OCI-LY1 (cell line): ENCODE measurements around the gene CYBB.
A peak's percentile ranks its signal among the peaks of the same experiment; 100 is the strongest.

Source experiments
- H2AFZ ChIP-seq: fragments of 200-600 bp; sonication (generic), shearing (Covaris generic); 2 replicates; pipeline ENCODE4 v1.6.0; 2014; ENCODE audit warnings: antibody characterized with exemption, mild to moderate bottlenecking, low read length
- H3F3A ChIP-seq: fragments of 200-600 bp; sonication (generic), shearing (Covaris generic); 2 replicates; pipeline ENCODE4 v1.6.0; 2014; ENCODE audit warnings: mild to moderate bottlenecking, antibody characterized with exemption, low read length, moderate library complexity; ENCODE audit not compliant: insufficient read depth
- H3K27ac ChIP-seq: fragments of 200-600 bp; sonication (generic); 2 replicates; pipeline ENCODE4 v1.5.1; 2014; ENCODE audit warnings: low read length, mixed run types, mild to moderate bottlenecking, low read depth; ENCODE audit not compliant: poor library complexity, severe bottlenecking
- H3K27me3 ChIP-seq: fragments of 200-600 bp; sonication (generic); 2 replicates; pipeline ENCODE4 v1.6.0; 2014; ENCODE audit warnings: antibody characterized with exemption, mild to moderate bottlenecking, low read length, moderate library complexity; ENCODE audit not compliant: insufficient read depth
- H3K36me3 ChIP-seq: fragments of 200-600 bp; sonication (generic); 2 replicates; pipeline ENCODE4 v1.6.1; 2014; ENCODE audit warnings: mild to moderate bottlenecking, antibody characterized with exemption, low read length, moderate library complexity, mixed read lengths; ENCODE audit not compliant: insufficient read depth
- H3K4me1 ChIP-seq: fragments of 200-600 bp; sonication (generic); 2 replicates; pipeline ENCODE4 v1.5.1; 2014; ENCODE audit warnings: mild to moderate bottlenecking, low read length, moderate library complexity; ENCODE audit not compliant: insufficient read depth, severe bottlenecking
- H3K4me2 ChIP-seq: fragments of 200-600 bp; sonication (generic), shearing (Covaris generic); 2 replicates; pipeline ENCODE4 v1.6.1; 2014; ENCODE audit warnings: low read length
- H3K4me3 ChIP-seq: fragments of 200-600 bp; sonication (generic); 2 replicates; pipeline ENCODE4 v1.5.1; 2014; ENCODE audit warnings: low read length, low read depth, mild to moderate bottlenecking, mixed read lengths; ENCODE audit not compliant: poor library complexity, severe bottlenecking
- H3K79me2 ChIP-seq: fragments of 200-600 bp; shearing (Covaris generic); 2 replicates; pipeline ENCODE4 v1.6.1; 2016; ENCODE audit warnings: mixed run types, low read length, mixed read lengths; ENCODE audit not compliant: insufficient read depth
- H3K9ac ChIP-seq: fragments of 200-600 bp; sonication (generic), shearing (Covaris generic); 2 replicates; pipeline ENCODE4 v1.6.1; 2014; ENCODE audit warnings: mild to moderate bottlenecking, low read length, mixed read lengths
- H3K9me2 ChIP-seq: fragments of 200-600 bp; sonication (generic), shearing (Covaris generic); 2 replicates; pipeline ENCODE4 v1.6.1; 2014; ENCODE audit warnings: low read depth, mild to moderate bottlenecking, low read length, mixed read lengths
- H3K9me3 ChIP-seq: fragments of 200-600 bp; shearing (Covaris generic); 2 replicates; pipeline ENCODE4 v1.6.1; 2014; ENCODE audit warnings: low read length, mixed read lengths
- H4K20me1 ChIP-seq: fragments of 200-600 bp; sonication (generic), shearing (Covaris generic); 2 replicates; pipeline ENCODE4 v1.6.0; 2016; ENCODE audit warnings: mild to moderate bottlenecking, low read length; ENCODE audit not compliant: insufficient read depth
- EZH2 ChIP-seq: fragments of 200-600 bp; sonication (generic), shearing (Covaris generic); IDR thresholded peaks from 2 replicates; pipeline ENCODE4 v1.8.0; 2017; ENCODE audit warnings: borderline replicate concordance, mixed run types, mild to moderate bottlenecking, antibody characterized with exemption, low read length, moderate library complexity, mixed read lengths
- TF ChIP-seq, protein P1 (sequence below): fragments of 200-600 bp; sonication (generic), shearing (Covaris generic); IDR thresholded peaks from 2 replicates; pipeline ENCODE4 v1.5.1; 2017; ENCODE audit warnings: mild to moderate bottlenecking, antibody characterized with exemption, low read length, moderate library complexity, mixed read lengths

The CYBB gene

DNA sequence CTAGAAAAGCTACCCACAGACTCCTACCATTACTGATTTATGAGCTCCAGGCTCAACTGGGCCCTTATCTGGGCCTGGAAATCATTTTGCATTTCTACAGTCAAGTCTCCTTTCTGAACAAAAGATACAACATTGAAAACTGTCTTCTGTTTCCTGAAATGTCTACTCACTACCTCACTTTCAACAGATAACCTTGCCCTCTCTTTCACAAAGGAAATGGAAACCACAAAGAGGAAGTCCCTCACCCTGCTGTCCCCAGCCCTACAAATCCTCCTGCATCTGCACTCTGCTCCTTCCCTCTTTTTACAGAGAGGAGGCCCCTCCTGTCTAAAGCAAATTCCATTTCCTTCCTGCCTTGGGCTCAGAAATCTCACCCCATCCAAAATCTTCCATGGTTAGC, 24.8 kb upstream of the CYBB start:
- Histone ChIP-seq H4K20me1 (no peaks in the 10 kb centered on the region), H3K9ac (peak overlapping the region; percentile 56), H3K9me3 (no peaks in the 10 kb centered on the region), H3K9me2 (no peaks in the 10 kb centered on the region), H3K36me3 (no peaks in the 10 kb centered on the region), H3F3A (no peaks in the 10 kb centered on the region), H3K79me2 (no peaks in the 10 kb centered on the region), H3K4me2 (peak overlapping the region; percentile 61), H2AFZ (no peak overlapping the region), H3K27me3 (no peaks in the 10 kb centered on the region), H3K4me3 (peak overlapping the region; percentile 4), H3K27ac (peak overlapping the region; percentile 100), H3K4me1 (peaks cover 48% of the 10 kb centered on the region)
- TF ChIP-seq, protein P1, sequence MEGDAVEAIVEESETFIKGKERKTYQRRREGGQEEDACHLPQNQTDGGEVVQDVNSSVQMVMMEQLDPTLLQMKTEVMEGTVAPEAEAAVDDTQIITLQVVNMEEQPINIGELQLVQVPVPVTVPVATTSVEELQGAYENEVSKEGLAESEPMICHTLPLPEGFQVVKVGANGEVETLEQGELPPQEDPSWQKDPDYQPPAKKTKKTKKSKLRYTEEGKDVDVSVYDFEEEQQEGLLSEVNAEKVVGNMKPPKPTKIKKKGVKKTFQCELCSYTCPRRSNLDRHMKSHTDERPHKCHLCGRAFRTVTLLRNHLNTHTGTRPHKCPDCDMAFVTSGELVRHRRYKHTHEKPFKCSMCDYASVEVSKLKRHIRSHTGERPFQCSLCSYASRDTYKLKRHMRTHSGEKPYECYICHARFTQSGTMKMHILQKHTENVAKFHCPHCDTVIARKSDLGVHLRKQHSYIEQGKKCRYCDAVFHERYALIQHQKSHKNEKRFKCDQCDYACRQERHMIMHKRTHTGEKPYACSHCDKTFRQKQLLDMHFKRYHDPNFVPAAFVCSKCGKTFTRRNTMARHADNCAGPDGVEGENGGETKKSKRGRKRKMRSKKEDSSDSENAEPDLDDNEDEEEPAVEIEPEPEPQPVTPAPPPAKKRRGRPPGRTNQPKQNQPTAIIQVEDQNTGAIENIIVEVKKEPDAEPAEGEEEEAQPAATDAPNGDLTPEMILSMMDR, result no peak
- TF ChIP-seq EZH2, result no peak

DNA sequence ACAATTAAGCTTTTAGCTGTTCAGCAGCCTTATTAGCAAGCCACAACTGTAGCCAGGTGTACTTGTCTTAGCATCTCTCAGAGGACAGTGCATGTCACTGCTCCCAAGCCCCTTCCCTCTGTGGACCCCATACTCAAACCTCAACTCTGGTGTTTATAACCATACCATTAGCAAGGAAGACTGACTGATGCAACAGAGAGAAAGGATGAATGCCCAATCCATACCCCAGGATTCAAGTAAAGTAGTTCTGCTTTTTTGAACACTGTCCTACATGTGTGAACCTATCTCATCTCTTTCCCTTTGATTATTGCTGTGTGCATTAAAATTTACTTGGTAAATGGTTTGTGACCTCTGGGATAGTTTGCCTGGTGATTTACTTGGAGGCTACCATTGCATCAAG, 22.8 kb upstream of the CYBB start:
- Histone ChIP-seq H2AFZ (no peak overlapping the region), H3K4me1 (peaks cover 48% of the 10 kb centered on the region), H3K4me3 (no peak overlapping the region), H4K20me1 (no peaks in the 10 kb centered on the region), H3K9me3 (no peaks in the 10 kb centered on the region), H3K27ac (no peak overlapping the region), H3K27me3 (no peaks in the 10 kb centered on the region), H3F3A (no peaks in the 10 kb centered on the region), H3K36me3 (no peaks in the 10 kb centered on the region), H3K79me2 (no peaks in the 10 kb centered on the region), H3K9ac (no peak overlapping the region), H3K4me2 (no peak overlapping the region), H3K9me2 (no peaks in the 10 kb centered on the region)
- TF ChIP-seq, protein P1, result no peak
- no peak for TF ChIP-seq EZH2

DNA sequence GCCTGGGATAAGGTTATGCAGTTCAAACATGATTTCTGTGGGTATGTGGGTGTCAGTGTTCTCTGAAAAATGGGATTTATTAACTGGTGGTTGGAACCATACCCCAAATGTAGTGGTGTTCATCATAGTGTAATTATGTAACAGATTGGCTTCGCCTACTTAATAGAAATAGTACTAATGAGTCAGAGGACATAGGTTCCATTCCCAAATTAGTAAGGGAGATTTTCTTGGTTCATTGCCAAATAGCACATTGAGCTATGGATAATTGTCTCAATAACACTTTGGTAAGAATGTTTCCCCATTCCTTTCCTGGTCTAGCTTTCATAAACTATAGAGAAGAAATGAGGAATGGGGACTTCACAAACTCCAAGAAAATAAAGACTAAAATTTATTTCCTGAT, 20.5 kb upstream of the CYBB start:
- Histone ChIP-seq H3K4me2 (no peak overlapping the region), H3F3A (no peaks in the 10 kb centered on the region), H3K9me2 (no peaks in the 10 kb centered on the region), H4K20me1 (no peaks in the 10 kb centered on the region), H3K27me3 (no peaks in the 10 kb centered on the region), H2AFZ (no peak overlapping the region), H3K9ac (no peak overlapping the region), H3K79me2 (no peaks in the 10 kb centered on the region), H3K4me1 (peaks cover 47% of the 10 kb centered on the region), H3K36me3 (no peaks in the 10 kb centered on the region), H3K9me3 (no peaks in the 10 kb centered on the region), H3K27ac (no peak overlapping the region), H3K4me3 (no peak overlapping the region)
- TF ChIP-seq EZH2, result no peak
- TF ChIP-seq, protein P1, result no peak
